A549 (cell line): ENCODE results near the gene GSTO1.

ENCODE experiments used
- CHD2 ChIP-seq: fragments of 150-350 bp; IDR thresholded peaks from 2 replicates; pipeline ENCODE4 v1.6.1; 2014; ENCODE audit warnings: low read length; ENCODE audit not compliant: partially characterized antibody
- CTCF ChIP-seq: fragments of >200 bp; sonication (Bioruptor Twin); formaldehyde crosslinking; IDR thresholded peaks from 3 replicates; pipeline ENCODE4 v1.5.1; 2016
- NPAS2 ChIP-seq: fragments of 250-450 bp; sonication (Bioruptor Pico); IDR thresholded peaks from 2 replicates; pipeline ENCODE4 v1.8.0; 2022; ENCODE audit warnings: mild to moderate bottlenecking, moderate library complexity, borderline replicate concordance
- RFX5 ChIP-seq: fragments of 450-650 bp; IDR thresholded peaks from 2 replicates; pipeline ENCODE4 v1.7.1; 2014; ENCODE audit warnings: antibody characterized with exemption, mild to moderate bottlenecking, moderate library complexity

- TF ChIP-seq NPAS2 (CRISPR knock-in tag) (no peak), CTCF (no peak), CHD2 (no peak), RFX5 (no peak)
Measured at GRCh38 chr10:104288355-104288754, 33.7 kb downstream of the GSTO1 start.
